Measurements from ENCODE around the gene DNAJC9.

GRCh38 chr10:73207883-73208282 is 39.2 kb downstream of the DNAJC9 start:
- TF ChIP-seq, protein P1, sequence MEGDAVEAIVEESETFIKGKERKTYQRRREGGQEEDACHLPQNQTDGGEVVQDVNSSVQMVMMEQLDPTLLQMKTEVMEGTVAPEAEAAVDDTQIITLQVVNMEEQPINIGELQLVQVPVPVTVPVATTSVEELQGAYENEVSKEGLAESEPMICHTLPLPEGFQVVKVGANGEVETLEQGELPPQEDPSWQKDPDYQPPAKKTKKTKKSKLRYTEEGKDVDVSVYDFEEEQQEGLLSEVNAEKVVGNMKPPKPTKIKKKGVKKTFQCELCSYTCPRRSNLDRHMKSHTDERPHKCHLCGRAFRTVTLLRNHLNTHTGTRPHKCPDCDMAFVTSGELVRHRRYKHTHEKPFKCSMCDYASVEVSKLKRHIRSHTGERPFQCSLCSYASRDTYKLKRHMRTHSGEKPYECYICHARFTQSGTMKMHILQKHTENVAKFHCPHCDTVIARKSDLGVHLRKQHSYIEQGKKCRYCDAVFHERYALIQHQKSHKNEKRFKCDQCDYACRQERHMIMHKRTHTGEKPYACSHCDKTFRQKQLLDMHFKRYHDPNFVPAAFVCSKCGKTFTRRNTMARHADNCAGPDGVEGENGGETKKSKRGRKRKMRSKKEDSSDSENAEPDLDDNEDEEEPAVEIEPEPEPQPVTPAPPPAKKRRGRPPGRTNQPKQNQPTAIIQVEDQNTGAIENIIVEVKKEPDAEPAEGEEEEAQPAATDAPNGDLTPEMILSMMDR (tag by site-specific recombination; IDR thresholded peaks at IDR 0.05), result no peak
- TF ChIP-seq ZBTB26 (tag by site-specific recombination; optimal IDR thresholded peaks at IDR 0.05) (no peak), ZNF140 (tag by site-specific recombination; IDR thresholded peaks at IDR 0.05) (no peak)
- TF ChIP-seq, protein P2, sequence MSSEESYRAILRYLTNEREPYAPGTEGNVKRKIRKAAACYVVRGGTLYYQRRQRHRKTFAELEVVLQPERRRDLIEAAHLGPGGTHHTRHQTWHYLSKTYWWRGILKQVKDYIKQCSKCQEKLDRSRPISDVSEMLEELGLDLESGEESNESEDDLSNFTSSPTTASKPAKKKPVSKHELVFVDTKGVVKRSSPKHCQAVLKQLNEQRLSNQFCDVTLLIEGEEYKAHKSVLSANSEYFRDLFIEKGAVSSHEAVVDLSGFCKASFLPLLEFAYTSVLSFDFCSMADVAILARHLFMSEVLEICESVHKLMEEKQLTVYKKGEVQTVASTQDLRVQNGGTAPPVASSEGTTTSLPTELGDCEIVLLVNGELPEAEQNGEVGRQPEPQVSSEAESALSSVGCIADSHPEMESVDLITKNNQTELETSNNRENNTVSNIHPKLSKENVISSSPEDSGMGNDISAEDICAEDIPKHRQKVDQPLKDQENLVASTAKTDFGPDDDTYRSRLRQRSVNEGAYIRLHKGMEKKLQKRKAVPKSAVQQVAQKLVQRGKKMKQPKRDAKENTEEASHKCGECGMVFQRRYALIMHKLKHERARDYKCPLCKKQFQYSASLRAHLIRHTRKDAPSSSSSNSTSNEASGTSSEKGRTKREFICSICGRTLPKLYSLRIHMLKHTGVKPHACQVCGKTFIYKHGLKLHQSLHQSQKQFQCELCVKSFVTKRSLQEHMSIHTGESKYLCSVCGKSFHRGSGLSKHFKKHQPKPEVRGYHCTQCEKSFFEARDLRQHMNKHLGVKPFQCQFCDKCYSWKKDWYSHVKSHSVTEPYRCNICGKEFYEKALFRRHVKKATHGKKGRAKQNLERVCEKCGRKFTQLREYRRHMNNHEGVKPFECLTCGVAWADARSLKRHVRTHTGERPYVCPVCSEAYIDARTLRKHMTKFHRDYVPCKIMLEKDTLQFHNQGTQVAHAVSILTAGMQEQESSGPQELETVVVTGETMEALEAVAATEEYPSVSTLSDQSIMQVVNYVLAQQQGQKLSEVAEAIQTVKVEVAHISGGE (tag by site-specific recombination; conservative IDR thresholded peaks at IDR 0.05; ENCODE audit: low read depth), result no peak
